Kidney (tissue), 14 donors: ENCODE measurements around the gene DNAJC25. TPM values are rescaled to one million over a fixed set of nuclear protein-coding genes. Genes with fewer than 3 reads are reported as not detected.

ENCODE experiments used
- DNase-seq, 5 donors: peaks; one replicate each; pipeline ENCODE4 v3.0.0-alpha.2; 2013 to 2020
- FAIRE-seq: peaks from 2 replicates; lab custom pipeline; 2012; peaks lifted over from hg19 to GRCh38; lab: Jason Lieb, UNC
- H3K27ac ChIP-seq, 2 donors: one replicate each; pipeline ENCODE4 v1.7.0; 2013; ENCODE audit warnings: low read depth in 2 of 2, low read length in 2 of 2, inconsistent platforms in 1 of 2
- H3K27me3 ChIP-seq: one replicate; pipeline ENCODE4 v1.7.1; 2013; ENCODE audit warnings: low read length, inconsistent platforms; ENCODE audit not compliant: control insufficient read depth, insufficient read depth
- H3K36me3 ChIP-seq, 3 donors: one replicate each; pipeline versions ENCODE4 v1.7.0 to v1.7.1; 2013; ENCODE audit warnings: low read length in 3 of 3, control low read depth in 1 of 3, inconsistent platforms in 1 of 3; ENCODE audit not compliant: insufficient read depth in 3 of 3, control insufficient read depth in 2 of 3
- H3K4me1 ChIP-seq, 3 donors: one replicate each; pipeline versions ENCODE4 v1.7.0 to v1.7.1; 2013; ENCODE audit warnings: low read length in 3 of 3, inconsistent platforms in 1 of 3, low read depth in 1 of 3; ENCODE audit not compliant: control insufficient read depth in 2 of 3, insufficient read depth in 2 of 3
- H3K4me3 ChIP-seq, 3 donors: one replicate each; pipeline versions ENCODE4 v1.7.0 to v1.8.1; 2013; ENCODE audit warnings: low read length in 3 of 3, control low read depth in 1 of 3, inconsistent platforms in 1 of 3
- H3K9ac ChIP-seq, 3 donors: one replicate each; pipeline versions ENCODE4 v1.7.0 to v1.7.1; 2013; ENCODE audit warnings: low read length in 3 of 3, control low read depth in 1 of 3, inconsistent platforms in 1 of 3
- H3K9me3 ChIP-seq, 3 donors: one replicate each; pipeline versions ENCODE4 v1.7.0 to v1.7.1; 2013; ENCODE audit warnings: low read length in 3 of 3, control low read depth in 1 of 3, inconsistent platforms in 1 of 3; ENCODE audit not compliant: control insufficient read depth in 2 of 3, insufficient read depth in 1 of 3
- intact Hi-C: fragments of 100-400 bp; cut with DNase I; formaldehyde crosslinking; loops from one replicate; pipeline ENCODE4 v1.11.1; 2022
- polyA plus RNA-seq: library from polyadenylated mRNA; stranded (reverse); fragments of 350-450 nt; fragmentation: Illumina TruSeq; extraction: RNeasy Lipid Tissue Mini Kit (QIAGEN cat#74804); gene quantifications from one replicate; pipeline ENCODE4 v1.2.3, GENCODE V29; 2014; ENCODE audit warnings: low read depth, low replicate concordance; ENCODE audit not compliant: insufficient read depth
- total RNA-seq: library from RNA; stranded (reverse); fragmentation: NEBNext Ultra II Directional; extraction: Animal tissue kit (Norgen Biotek cat#: 25700); gene quantifications from one replicate; pipeline ENCODE4 v1.2.1, GENCODE V29; 2021
- TF ChIP-seq, protein P1 (sequence below): IDR thresholded peaks from 3 replicates; pipeline ENCODE4 v1.5.1; 2012; ENCODE audit warnings: mild to moderate bottlenecking, moderate library complexity, borderline replicate concordance; ENCODE audit not compliant: insufficient read depth; ENCODE audit errors: extremely low read depth
- donor health status: control.
- donor health status: control.
- donor health status: control.
- donor health status: control.
- donor health status: control.
- donor health status: DM: yes; HTN: yes; CAD: no.
- donor health status: Normal renal cell carcinoma (clear cell type).

DNAJC25 gene
- total and polyA plus RNA-seq, 2 donors from 2014 or later: 8.2 to 13.1 TPM

DNA sequence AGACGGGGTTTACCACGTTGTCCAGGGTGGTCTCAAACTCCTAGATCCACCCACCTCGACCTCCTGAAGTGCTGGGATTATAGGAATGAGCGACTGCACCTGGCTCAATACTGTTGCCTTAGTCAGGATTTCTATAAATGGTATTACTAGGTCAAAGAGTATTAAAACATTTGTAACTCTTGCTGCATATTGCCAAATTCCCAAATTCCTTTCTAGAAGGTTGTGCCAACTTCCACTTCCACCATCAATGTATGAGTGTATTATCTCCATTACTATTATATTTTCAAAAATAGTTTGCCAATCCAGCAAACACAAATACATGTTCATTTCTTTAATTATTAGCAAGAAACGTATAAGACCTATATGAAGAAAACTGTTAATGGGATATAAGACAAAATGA lies 42.3 kb upstream of the DNAJC25 start:
- TF ChIP-seq, protein P1, sequence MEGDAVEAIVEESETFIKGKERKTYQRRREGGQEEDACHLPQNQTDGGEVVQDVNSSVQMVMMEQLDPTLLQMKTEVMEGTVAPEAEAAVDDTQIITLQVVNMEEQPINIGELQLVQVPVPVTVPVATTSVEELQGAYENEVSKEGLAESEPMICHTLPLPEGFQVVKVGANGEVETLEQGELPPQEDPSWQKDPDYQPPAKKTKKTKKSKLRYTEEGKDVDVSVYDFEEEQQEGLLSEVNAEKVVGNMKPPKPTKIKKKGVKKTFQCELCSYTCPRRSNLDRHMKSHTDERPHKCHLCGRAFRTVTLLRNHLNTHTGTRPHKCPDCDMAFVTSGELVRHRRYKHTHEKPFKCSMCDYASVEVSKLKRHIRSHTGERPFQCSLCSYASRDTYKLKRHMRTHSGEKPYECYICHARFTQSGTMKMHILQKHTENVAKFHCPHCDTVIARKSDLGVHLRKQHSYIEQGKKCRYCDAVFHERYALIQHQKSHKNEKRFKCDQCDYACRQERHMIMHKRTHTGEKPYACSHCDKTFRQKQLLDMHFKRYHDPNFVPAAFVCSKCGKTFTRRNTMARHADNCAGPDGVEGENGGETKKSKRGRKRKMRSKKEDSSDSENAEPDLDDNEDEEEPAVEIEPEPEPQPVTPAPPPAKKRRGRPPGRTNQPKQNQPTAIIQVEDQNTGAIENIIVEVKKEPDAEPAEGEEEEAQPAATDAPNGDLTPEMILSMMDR: no peak
- no peaks in the 10 kb centered on the region for H3K4me1 ChIP-seq
- no peak for FAIRE-seq
- H3K27ac ChIP-seq: no peak overlapping the region
- intact Hi-C loops: no loop called here
- H3K9me3 ChIP-seq: no peaks in the 10 kb centered on the region
- H3K4me3 ChIP-seq: no peak overlapping the region
- no peak for DNase-seq
- no peak overlapping the region for H3K9ac ChIP-seq
- peaks cover 8 to 49% (median 25%) of the 10 kb centered on the region in 3 donors for H3K36me3 ChIP-seq
- H3K27me3 ChIP-seq: no peaks in the 10 kb centered on the region

DNA sequence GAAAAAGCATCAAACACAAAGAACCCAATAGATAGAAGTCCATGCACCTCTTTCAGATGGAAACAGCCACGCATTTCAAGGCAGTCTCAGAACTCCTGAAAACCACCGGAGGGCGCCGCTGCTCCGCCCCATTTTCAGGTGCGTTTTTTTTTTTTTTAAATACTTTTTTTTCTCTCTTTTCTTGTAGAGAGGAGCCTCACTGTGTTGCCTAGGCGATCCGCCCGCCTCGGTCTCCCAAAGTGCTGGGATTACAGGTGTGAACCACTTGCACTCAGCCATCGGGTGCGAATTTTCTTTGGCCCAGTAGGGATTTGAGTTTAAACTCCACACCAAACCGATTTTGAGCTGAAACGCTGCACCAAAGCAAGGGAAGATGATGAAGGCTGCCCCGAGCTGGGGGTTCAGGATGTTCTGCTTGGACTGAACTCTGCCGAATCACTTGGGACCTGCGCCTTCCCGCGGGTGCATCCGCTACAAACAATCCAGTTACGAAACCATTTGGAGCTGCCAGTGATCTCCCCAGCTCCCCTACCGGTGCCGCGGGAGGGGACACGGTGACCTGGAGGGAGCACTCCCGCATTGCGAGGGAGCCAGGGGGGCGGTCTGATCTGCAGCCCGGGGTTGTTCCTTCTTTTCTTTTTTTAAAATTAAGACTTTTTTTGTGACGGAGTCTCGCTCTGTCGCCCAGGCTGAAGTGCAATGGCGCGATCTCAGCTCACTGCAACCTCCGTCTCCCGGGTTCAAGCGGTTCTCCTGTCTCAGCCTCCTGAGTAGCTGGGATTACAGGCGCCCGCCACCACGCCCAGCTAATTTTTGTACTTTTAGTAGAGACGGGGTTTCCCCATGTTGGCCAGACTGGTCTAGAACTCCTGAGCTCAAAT lies 33.0 kb upstream of the DNAJC25 start:
- DNase-seq: peak; percentile 85 to 89 (median 86)

DNA sequence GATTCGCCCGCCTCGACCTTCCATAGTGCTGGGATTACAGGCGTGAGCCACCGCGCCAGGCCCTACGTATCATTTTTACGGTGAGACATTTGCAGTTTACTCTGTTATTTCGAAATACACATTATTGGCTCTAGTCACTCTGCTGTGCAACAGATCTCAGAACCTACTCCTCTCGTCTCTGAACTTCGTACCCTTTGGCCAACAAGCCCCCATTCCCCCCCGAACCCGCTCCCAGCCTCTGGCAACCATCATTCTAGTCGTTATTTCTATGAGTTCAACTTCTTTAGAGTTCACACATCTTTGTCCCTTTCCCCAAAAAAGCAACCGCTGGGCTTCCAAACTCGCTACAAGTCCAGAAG lies 32.4 kb upstream of the DNAJC25 start:
- Histone ChIP-seq H3K9me3 (no peaks in the 10 kb centered on the region), H3K27ac (peak overlapping the region; percentile 90 to 95), H3K36me3 (peaks cover 3 to 23% (median 14%) of the 10 kb centered on the region in 3 donors), H3K9ac (peak overlapping the region; percentile 15 to 96 (median 79)), H3K27me3 (no peaks in the 10 kb centered on the region), H3K4me1 (peaks cover 0 to 7% (median 5%) of the 10 kb centered on the region in 3 donors), H3K4me3 (peak overlapping the region; percentile 75 to 93 (median 90))
- FAIRE-seq (no peak), DNase-seq (peak in 1 of 5 donors; percentile 36)
- TF ChIP-seq, protein P1: no peak
- intact Hi-C loops: no loop called here

More for the DNA sequence above, 33.0 kb upstream of the DNAJC25 start:
- Histone ChIP-seq H3K27me3 (no peaks in the 10 kb centered on the region), H3K36me3 (peaks cover 6 to 29% (median 14%) of the 10 kb centered on the region in 3 donors), H3K4me1 (peaks cover 0 to 7% (median 5%) of the 10 kb centered on the region in 3 donors), H3K9me3 (no peaks in the 10 kb centered on the region), H3K4me3 (peak overlapping the region; percentile 75 to 93 (median 90)), H3K9ac (peak overlapping the region; percentile 18 to 96 (median 79)), H3K27ac (peak overlapping the region; percentile 90 to 95)
- FAIRE-seq: no peak
- TF ChIP-seq, protein P1: peak; percentile 78
- intact Hi-C loops: no loop called here
